Right lung (tissue), 5 donors: ENCODE data around the gene MEIG1. TPM values are rescaled to one million over a fixed set of nuclear protein-coding genes. Genes with fewer than 3 reads are reported as not detected.

Experiments
- polyA plus RNA-seq, 5 donors: library from polyadenylated mRNA; unstranded; fragments of 120-200 nt; gene quantifications; one replicate each; pipeline versions ENCODE4 v1.2.1 to v1.2.3, GENCODE V29; 2013; ENCODE audit warnings: inconsistent platforms in 1 of 5, low replicate concordance in 1 of 5; ENCODE audit not compliant: insufficient read length in 5 of 5, insufficient read depth in 1 of 5

MEIG1 gene
- polyA plus RNA-seq, 5 donors: 0.34 to 2.4 (median 1.4) TPM

Other genes starting within 250 kb of the MEIG1 start
- 100 to 1,000 TPM in 1 of 5 donors, 10 to 100 TPM in 4; 56.0 to 102 (median 87.1) TPM for gene FAM107B, start 184.5 kb upstream of the MEIG1 start, polyA plus RNA-seq
- 1 to 10 TPM; 3.2 to 4.4 (median 3.5) TPM for gene CDNF, start 121.4 kb upstream of the MEIG1 start, polyA plus RNA-seq
- gene HSPA14, start 121.1 kb upstream of the MEIG1 start, polyA plus RNA-seq: 10 to 100 TPM; 15.7 to 24.5 (median 21.2) TPM
- gene MSANTD7, start 121.1 kb upstream of the MEIG1 start, polyA plus RNA-seq: 10 to 100 TPM; 15.5 to 18.0 (median 17.7) TPM
- 10 to 100 TPM; 13.0 to 26.7 (median 17.0) TPM for gene SUV39H2, start 80.5 kb upstream of the MEIG1 start, polyA plus RNA-seq
- gene DCLRE1C, start 5.3 kb upstream of the MEIG1 start, polyA plus RNA-seq: 10 to 100 TPM; 14.6 to 22.6 (median 22.3) TPM
- under 1 TPM in 4 of 5 donors, not detected in 1; 0.14 to 0.45 (median 0.18) TPM for gene OLAH, start 84.6 kb downstream of the MEIG1 start, polyA plus RNA-seq
- 1 to 10 TPM; 3.7 to 7.7 (median 5.0) TPM for gene ACBD7, start 129.4 kb downstream of the MEIG1 start, polyA plus RNA-seq
- 10 to 100 TPM; 25.1 to 28.4 (median 26.0) TPM for gene RPP38, start 138.0 kb downstream of the MEIG1 start, polyA plus RNA-seq
- 10 to 100 TPM; 27.2 to 41.1 (median 32.7) TPM for gene NMT2, start 209.3 kb downstream of the MEIG1 start, polyA plus RNA-seq